NCI-H2196 (cell line): ENCODE data around the gene GOLT1A.

Experiments used
- DNase-seq: peaks from one replicate; lab custom pipeline; 2025; ENCODE audit not compliant: unreplicated experiment; lab: John Stamatoyannopoulos, UW

Gene GOLT1A

DNA sequence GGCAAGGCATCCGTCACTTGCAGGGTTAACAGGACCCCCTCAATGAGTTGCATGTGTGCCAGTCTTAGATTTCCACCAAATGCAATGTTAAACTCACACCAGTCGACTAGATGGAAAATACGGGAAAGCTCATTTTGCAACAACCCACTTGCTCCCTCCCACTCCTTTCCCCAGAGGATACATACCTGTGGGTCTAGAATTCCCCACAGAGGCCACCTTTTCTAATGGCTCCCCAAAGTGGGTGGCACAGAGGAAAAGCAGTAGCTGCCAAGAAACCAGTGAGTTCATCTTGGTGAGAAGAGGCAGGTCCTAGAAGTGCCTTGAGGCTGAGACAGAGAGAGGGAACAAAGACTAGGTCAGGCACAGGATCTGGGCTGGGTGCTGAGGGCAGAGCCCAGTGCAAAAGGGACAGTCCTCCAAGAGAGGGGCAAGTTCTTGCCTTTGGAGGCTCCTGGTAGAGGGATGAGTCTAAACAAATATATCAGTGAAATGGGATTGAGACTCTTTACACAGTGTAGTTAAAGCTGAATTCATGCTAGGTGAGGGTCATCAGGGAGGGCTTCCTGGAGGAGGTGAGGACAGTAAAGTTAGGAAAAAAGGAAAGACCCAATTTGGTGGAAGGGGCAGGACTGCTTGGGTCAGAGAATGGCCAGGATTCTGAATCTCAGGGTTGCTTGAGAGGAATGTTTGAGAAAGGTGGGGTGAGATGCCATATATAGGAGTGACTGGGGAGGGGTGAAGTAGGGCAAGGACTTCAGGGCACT is 21.0 kb downstream of the GOLT1A start:
- DNase-seq: no peak

DNA sequence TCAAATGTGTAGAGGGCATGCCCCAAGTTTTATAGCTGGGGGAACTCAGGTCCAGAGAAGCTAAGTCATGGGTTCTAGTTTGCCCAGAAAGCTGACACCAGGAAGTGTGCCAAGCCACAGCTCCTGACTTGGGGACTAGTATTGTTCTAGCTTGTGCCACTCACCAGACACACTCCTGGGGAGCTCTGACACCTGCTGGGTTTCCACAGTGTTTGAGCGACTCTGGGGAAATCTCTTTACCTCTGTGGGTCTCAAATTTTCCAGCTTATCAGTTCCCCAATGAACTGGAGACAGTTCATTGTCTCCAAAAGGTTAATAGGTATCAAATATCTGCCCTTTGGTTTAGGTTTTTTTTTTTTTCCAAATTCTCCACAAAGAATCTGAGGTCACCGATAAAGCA is 21.7 kb downstream of the GOLT1A start:
- no peak for DNase-seq

DNA sequence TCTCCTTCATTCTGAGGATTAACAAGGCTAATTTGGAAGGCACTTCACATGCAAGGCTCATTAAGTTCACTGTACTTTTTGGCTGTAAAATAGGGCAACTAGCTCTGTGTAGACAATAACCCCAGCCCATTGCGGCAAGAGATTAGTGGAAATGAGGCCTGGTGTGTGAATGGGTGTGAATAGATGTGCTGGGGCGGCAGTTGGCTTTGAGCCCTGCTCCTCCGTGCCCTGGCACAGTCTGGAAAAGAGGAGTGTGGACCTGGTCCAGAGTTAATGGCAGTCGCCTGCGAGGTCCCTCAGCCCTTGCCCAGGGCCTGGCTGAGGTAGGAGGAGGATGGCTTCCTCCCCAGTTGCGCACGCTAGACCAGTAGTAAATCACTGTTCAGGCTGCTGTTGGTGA is 22.3 kb downstream of the GOLT1A start:
- no peak for DNase-seq

DNA sequence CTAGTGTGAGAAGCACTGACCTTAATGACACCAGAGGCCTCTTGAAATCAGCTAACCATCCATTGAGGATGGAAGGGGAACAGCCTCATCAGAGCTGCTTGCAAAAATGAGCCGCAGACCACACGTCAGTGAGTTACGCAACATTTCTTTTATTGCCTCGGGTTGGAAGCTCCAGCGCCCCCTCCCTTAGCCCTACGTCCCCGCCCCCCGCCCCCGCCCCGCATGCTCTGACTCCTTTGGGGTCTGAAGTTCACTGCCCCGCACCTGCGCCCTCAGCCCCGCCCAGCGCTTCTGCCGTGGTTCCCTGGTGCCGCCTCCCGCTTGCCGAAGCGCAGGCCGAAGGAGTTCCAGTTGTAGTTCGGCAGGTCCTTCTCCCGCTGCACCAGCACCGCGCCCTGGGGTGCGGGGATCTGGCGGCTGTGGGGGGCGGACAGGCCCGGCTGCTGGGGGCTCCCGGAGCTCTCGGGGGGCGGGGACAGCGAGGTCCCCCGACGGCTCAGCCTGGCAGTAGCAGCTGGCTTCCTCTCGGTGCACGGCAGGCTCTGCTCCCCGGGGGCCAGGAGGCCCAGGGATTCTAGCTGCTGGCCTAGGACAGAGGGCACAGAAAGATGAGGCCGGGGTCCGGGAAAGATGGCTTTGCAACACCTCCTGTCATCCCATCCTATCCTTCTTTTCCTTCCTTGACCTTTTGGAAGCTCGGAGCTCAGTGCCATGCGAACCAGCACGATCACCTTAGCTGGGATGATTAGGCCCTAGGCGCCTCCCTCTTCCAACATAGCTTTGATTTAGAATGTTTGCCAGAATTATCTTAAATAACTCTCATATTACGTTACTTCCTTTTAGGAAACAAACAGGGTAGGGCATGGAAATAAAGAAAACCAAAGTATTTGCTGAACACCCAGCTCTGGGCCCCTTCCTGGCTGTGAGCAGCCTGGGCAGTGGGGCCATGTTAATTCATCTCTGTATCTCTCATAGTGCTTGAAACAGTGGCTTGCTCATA is 23.3 kb downstream of the GOLT1A start:
- no peak for DNase-seq

DNA sequence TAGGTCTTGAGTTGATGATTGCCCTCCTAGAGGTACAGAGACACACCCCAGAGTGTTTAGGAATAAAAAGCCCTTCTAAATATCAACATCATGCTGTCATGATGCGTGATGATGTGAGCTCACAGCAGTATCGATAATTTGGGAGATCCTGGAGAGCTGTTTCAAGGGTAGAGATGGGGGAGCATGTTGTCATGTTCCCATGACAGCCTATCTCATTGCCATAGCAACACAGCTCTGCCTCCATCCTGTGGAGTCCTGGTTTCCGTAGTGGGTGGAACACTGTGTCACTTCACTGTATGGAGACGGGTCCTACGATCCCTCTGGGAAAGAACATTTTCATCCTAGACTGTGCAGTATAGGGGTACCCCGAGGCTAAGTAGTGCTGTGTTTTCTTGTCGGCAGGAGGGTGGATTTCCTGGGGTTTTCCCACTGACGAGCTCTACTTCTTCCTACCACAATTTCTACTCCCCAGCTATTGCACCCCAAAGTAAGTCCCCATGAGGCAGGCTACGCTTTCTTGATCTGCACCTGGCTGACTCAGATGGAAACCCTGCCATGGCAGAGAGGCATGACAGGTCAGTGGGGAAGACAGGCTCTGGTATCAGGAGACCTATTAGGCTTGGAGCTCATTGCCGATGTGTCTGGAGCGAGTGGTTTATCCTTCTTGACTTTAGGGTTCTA is 24.7 kb downstream of the GOLT1A start:
- no peak for DNase-seq

DNA sequence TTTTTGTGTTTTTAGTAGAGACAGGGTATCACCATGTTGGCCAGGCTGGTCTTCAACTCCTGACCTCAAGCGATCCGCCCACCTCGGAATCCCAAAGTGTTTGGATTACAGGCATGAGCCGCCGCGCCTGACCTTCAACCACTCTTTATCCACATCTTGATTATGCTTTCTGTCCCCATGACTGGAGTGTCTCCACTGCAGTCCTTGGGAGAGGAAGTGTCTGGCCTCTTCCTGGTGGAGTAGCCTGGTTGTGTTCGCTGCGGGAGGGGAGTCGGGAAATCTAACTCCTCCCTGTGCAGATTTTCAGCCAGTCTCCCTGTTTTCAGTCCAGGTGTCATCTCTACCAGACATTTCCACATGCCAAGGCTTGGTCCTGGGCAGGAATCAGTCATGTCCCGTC is 27.2 kb downstream of the GOLT1A start:
- DNase-seq: no peak

DNA sequence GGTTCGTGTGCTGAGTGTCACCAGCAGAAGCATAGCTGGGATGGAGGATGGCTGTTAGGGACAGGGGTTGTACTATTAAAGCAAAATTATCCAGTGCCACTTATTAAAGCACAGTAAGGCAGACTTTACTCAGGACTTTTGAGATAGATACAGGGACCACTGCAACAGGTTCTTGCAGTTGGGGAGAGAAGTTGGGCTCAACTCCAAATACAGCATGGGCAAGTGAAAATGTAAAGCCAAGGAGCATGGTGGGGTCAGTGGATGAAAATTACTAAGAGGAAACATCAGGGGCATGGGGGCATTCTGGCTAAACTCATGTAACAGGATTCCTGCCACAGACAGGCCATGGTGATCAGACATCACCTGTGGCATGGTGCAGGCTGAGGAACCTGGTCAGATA is 32.7 kb downstream of the GOLT1A start:
- DNase-seq: no peak

DNA sequence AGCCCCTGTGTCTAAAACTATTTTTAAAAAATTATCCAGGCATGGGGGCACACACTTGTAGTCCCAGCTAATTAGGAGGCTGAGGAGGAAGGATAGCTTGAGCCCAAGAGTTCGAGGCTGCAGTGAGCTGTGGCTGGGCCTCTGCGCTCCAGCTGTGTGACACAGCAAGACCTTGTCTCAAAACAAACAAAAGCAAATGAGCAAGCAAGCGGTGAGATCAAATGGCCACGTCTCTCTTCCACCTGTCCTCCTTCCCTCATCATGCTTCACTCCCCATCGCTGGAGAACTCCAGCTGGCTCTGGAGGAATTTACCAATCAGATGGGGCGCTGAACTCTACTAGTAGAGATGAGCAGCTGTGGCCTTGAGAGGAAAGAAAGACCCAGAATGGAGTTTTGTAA is 33.7 kb downstream of the GOLT1A start:
- no peak for DNase-seq

DNA sequence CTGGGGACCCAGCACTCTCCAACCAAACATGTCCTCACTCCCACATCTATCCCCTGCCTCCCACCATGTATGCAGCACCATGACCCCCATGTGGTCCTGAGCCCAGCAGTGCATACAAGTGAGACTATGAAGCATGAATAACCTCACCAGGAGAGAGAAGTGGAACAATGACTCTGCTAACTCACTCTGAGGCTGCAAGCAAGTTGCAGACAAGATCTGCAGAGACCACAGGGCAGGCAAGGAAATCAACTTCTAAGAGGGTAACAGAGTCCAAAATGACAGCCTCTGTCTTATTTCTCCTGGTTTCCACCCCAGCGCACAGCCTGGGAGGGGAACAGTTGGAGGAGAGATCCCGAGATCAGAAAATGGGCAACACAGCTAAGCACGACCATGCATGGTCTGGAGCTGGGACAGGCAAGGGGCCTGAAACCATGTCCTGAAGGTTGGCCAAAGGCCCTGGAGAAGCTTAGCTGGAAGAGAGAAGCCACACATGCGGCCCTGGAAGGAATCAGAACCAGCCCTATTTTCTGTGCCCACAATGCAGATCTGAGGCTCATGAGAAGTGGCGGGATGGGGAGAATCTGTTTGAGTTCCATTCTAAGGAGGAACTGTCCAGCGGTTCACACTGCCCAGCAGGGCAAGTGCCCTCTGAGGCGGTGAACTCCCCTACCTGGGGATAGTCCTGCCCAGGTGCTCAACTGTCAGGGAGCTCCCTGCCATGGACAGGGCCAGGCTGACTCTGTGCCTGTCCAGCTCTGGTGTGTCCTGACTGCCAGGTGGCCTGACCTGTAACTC is 35.1 kb downstream of the GOLT1A start:
- no peak for DNase-seq

DNA sequence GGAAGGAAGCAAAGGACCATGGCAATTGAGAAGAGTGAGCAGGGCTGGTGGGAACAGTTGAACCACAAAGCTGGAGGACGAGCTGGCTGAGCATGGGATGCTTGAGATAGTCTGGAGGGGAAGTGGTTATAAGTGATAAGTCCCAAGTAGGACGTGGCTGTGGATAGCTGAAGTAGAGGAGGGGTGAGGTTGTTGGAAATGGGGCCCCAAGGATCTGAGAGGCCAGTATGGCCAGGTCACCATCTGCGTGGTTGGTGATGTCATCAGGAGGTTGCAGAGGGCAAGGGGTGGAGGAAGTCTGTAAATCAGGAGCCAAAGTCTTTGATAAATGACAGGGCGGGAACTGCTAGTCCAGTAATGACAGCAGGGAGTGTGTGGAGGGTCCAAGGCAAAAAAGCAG is 36.7 kb downstream of the GOLT1A start:
- no peak for DNase-seq

DNA sequence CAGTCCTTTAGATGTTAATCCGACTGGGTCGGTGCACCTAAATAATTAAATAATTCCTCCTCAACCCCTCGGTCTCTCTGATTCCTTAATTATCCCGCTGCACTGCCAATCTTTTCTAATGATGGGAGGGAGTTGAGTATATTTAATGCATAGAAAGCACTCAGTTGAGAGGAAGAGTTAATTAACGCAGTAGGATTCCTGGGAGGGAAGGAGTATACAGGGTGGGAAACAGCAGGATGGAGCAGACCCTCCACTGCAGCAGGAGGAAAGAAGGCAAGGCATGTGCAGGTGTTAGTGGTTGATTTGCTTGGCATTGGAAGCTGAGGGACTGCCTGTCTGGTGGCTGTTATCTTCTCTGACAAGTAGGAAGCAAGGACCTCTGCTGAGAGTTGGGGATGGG is 37.7 kb downstream of the GOLT1A start:
- DNase-seq: no peak

DNA sequence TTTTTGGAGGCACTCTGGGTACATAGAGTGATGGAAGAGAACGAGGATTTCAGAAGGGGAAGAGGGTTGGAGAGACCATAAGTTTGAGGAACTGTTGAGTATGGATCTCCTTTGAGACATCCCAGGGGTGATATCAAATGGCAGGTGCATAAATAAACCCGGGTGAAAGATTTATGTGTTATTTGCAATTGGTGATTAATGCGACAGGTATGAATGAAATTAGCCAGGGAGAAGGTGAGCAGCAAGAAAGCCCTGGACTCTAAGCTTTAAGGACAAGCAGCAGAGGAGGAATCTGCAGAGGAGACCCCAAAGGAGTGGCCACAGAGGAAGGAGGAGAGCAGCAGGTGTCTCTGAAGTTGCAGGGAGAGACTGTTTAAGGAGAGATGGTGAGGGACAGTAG is 38.8 kb downstream of the GOLT1A start:
- no peak for DNase-seq

DNA sequence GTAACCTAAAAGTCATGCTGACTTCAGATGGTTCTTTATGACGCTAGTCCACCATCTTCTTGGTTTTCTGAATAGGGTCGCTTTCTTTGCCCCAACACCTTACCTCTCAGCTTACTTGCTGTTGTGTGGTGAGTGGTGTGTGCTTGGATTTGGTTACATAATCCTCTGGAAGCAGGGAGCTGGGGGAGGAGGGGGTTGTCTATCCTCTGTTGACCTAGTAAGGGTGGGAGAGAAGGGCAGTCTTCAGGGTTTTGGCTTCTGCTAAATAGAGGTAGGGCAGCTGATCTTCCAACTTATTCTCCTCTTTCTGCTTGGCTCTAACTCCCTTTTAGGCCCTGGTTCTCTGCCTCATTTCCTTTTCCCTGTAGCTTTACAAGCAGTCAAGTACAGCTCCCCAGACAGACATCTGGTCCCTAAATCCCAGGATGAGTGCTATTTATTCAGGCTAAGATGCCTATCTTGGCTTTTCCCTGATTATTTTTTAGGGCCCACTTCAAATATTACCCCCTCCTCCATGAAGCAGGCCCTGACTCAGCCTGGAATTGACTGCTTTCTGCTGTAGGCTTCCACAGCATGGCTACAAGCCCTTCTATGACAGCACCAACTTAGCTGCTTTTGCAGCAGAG is 41.3 kb downstream of the GOLT1A start:
- DNase-seq: no peak

DNA sequence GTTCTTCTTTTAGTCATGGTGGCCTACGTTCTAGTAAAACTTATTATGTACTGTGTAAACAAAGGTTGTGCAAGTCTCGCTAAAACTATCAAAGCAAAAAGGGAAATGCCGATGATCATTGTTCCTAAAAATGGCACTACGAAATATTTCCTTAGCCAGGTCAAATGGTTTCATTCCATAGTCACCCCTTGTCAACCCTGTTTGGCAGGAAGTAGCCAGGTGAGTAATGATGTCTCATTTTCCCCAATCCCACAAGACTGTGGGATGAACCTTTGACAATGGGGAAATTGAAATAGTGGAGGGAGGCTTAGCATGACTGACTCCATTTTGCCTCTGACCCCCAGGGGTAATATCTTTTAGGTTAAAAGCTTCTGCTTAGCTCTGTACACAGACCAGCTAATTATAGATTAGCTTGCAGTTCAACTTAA is 42.0 kb downstream of the GOLT1A start:
- DNase-seq: no peak

DNA sequence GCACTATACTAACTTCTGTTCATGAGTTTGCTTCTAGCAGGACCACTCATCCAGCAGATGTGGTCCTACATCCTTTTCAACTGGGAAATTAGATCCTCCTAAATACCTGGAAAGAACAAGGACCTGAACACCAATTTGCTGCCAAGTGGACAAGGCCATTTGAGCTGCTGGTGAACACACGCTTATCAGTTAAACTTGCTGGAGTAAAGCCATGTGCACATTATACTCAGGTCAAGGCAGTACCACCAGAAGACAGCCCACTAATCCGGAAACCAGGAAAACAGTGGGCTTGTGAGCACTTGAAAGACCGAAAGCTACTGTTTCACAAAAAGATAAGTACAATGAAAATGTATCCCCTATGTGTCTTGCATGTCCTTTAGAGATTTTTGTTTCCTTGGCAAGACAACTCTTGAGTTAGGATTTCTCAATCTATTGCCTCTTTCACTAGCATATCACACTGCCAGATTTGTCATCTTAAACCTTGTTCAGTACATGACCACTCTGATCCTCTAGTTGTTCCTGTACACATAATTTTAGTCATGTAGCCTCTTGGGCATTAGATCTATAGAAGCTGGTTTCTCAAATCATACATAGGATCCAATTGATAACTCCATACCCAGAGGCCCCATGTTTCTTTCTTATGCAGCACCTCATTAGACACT is 43.2 kb downstream of the GOLT1A start:
- DNase-seq: no peak

DNA sequence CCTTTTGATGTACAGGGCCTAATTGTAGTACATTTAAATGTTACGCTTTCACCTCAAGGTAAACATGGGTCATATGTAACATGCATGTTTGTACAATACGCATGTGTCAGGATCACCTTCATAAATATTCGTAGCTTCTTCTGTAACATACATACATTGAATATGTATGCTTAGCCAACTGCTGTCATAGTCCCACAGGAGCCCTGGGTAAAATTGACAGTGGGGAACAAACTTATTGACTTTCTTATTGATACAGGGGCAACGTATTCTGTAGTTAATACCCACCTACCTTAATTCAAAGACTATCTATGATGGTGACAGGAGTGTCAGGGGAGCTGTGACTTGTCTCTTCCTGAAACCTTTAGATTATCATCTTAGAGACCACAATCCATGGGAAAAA is 43.9 kb downstream of the GOLT1A start:
- no peak for DNase-seq

DNA sequence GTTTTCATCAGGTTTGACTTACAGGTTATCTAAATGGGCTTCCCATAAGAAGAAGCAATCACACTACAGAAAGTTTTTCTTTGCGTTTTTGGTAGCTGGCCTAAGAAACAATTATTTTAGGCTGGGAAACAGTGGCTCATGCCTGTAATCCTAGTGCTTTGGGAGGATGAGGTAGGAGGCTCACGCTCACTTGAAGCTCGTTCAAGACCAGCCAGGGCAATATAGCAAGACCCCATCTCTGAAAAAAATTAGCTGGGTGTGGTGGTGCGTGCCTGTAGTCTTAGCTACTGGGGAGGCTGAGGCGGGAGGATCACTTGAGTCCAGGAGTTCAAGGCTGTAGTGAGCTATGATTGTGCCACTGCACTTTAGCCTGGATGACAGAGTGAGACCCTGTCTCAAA is 46.1 kb downstream of the GOLT1A start:
- DNase-seq: no peak

DNA sequence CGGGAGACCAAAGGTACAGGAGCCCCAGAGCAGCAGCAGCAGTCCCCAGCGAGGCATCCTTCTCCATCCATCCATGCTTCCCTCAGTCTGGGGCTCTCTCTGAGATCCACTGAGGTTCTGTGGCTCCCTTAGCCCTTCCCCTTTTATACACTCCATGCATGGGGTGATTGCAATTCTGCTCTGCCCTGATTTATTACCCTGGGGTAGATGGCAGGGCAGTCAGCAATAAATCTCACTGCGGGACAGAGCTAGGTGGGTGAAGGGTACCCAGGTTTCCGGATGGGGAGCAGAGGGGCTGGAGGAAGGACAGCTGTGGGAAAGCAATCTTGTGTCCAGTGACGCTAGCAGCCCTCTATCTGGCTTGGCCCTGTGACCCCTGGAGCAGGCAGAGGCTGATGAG is 47.6 kb downstream of the GOLT1A start, which contains the start of gene REN:
Gene REN, minus strand, starts transcription at position 119 of the 400 bp plus-strand sequence. Its CDS starts 44 bp downstream, at position 75.
- DNase-seq: no peak

DNA sequence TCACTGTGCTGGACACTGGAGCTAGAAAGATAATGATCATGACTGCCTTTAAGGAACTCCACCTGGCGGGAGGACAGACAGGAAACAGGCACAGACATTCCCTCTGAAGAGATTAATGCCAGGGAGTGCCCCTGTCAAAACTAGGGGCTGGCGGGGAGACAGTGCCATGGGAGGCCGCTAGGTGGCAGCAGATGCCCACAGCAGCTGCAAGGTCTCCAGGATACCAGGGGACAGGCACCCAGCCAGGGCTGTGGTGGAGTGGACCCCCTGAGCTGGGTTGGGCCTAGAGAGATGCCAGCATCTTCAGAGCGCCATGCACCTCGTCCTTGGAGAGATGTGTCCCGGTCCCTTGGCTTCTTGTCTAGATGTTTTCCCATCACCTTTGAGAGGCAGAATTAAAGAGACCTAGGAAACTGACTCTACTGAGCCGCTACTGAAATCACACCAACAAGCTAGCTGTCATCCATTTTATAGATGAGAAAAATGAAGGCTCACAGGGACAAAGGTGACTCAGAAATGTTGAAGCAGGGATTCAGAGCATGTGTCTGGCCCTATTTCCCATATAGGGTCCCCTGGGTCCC is 51.2 kb downstream of the GOLT1A start:
- peak; percentile 82 for DNase-seq
